HG03159 (cell line): ENCODE measurements around the gene PEF1.

Experiments used
- ATAC-seq: cut with Tn5 transposase; IDR thresholded peaks from one replicate; pipeline ENCODE4 v1.9.1; 2021; ENCODE audit warnings: mild to moderate bottlenecking, moderate library complexity; ENCODE audit not compliant: unreplicated experiment

PEF1 gene, protein sequence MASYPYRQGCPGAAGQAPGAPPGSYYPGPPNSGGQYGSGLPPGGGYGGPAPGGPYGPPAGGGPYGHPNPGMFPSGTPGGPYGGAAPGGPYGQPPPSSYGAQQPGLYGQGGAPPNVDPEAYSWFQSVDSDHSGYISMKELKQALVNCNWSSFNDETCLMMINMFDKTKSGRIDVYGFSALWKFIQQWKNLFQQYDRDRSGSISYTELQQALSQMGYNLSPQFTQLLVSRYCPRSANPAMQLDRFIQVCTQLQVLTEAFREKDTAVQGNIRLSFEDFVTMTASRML

DNA sequence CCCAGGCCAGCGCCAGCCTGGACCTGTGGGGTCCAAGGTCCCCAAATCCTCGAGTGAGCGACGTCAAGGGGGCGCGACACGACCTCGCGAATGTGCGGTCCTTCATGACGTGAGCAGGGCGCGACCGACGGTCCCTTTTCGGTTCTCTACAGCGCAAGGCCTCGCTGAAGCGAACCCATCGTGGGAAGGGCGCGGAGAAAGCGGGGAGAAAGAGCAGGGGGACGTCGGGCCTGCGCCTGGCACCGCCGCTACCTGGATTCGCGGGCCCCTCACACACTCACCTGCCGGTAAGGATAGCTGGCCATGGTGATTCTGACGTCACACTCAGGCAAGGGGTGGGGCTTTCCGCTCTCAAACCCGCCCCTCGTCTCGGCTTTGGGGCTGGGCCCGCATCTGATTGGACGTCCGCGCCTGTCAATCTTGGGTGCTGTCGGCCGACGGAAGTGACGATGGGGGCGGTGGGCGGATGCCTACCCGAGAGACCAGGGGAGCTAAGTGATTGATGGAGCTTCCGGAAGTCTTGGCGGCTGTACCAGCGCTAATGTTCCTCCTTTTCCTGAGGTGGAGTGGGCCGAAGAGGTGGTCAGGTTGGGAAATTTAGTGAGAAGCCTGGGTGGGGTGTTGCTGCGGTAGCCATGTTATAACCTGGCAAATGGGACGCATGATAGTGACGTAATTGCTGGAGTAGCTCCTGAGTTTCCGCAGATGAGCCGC, at the start of gene PEF1:
Gene PEF1, minus strand, starts transcription at position 317 of the 714 bp plus-strand sequence. Its CDS starts 12 bp downstream, at position 305.
- ATAC-seq, result peak; percentile 92

- ATAC-seq, result no peak
Observed at GRCh38 chr1:31693231-31693630, 48.6 kb upstream of the PEF1 start.

- no peak for ATAC-seq
Observed at GRCh38 chr1:31691951-31692350, 47.3 kb upstream of the PEF1 start.

GRCh38 chr1:31691446-31691845, 46.8 kb upstream of the PEF1 start:
- ATAC-seq, result no peak

- ATAC-seq, result no peak
Observed at GRCh38 chr1:31690921-31691320, 46.2 kb upstream of the PEF1 start.

DNA sequence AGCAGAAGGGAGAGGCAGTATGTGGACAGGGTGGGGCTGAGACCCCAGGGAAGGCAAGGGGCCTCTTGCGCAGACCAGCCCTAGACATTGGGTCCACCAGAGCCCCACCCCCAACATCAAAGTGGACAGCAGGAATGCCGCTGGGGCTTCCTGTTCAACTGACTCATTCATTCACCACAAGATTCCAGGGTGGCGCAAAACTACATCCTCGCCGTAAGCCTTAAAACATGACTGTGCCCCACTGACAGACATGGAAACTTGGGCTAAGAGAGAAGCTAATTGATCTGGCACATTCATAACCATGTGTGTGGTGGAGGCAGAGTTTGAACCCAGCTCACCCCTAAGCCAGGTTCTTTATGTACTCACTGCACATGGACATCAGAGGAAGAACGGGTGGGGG, 45.2 kb upstream of the PEF1 start:
- ATAC-seq, result no peak

GRCh38 chr1:31689379-31689778, 44.7 kb upstream of the PEF1 start:
- no peak for ATAC-seq

DNA sequence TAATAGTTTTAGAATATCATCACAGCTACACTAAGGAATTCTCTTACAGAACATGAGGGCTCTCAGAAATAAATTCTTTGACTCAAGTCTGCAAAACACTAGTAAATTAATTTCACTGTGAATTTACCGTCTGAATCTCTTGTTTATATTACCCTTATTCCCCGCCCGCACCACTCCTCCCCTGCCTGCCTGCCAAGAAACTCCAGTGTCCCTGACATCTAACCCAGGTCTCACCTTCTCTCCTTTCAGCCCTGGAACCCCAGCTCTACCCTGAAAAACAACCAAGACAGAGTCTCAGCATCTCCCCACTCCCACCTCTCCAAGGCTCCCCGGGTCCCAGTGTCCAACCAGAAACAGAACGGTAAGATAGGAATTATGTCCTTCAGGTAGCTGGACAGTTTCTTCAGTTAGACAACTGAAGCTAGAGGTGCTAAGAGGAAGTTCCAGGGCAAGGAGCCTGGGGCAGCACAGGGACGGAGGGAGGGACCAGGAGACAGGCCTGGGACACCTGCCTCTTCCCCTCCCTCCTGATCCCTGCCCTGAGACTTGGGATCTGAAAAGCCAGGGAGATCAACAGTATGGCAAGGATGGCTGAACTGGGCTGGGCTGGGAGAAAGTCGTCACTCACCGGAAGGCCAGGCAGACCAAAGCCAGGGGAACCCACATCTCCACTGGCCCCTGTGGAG, 43.7 kb upstream of the PEF1 start:
- no peak for ATAC-seq

GRCh38 chr1:31687601-31688000, 42.9 kb upstream of the PEF1 start:
- no peak for ATAC-seq

GRCh38 chr1:31685795-31686194, 41.1 kb upstream of the PEF1 start:
- ATAC-seq, result no peak

DNA sequence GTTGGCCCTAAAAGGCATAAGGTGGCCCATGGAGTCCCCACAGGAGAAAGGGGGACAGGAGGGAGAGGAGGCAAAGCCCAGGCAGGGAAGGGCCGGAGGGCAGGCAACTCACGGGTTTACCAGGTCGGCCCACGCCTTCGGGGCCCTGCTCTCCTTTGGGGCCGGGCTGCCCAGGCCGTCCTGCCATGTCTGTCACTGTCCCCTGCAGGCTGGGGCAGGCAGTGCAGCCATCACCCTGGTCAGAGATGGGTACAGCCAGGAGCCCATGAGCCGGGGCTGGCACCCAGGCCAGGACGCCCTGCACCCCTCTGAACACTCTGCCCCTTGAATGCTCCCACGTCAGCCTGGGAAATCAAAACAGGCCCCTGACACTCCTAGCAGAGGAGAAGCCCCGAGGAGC, 39.3 kb upstream of the PEF1 start:
- ATAC-seq, result no peak

- no peak for ATAC-seq
Observed at GRCh38 chr1:31681415-31681814, 36.7 kb upstream of the PEF1 start.

DNA sequence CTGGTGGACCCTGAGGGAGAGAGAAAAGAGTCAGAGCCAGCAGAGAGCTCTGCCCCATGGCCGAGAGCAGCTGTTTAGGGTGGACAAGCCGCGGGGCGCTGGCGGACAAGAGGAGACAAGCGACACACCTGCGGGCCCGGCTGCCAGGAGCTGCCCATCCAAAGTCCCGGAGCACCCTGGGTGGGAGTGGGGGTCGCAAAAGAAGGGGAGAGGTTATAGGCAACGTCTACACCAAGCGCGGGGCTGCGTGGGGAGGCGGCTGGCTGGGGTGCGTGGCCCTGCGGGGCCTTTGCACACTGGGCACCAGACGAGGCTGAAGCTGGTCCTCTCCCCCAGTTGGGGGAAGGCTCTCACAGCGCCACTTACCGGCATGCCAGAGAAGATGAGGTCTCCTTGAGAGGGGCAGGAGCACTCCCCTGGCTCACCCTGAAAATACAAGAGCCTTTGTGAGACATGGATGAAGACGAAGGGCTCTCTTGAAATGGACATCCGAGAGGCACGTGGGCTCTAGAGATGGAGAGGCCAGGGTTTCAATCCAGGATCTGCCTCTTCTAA, 35.1 kb upstream of the PEF1 start:
- no peak for ATAC-seq

DNA sequence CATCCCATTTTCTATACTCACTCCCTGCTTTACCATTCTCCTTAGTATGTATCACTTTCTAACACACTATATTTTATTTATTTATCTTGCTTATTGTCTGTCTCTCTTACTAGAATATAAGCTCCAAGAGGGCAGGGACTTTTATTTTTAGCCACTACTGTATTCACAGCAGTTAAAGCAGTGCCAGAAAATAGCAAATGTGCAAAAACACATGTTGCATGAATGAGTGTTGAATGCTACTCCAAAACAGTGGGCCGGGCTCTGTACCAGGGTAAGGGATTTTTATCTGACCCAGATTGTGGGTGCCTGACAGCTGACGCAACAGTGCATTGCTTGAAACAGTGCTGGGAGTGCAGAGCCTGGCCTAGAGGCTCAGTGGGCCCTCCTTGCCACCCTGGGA, 34.4 kb upstream of the PEF1 start:
- no peak for ATAC-seq

DNA sequence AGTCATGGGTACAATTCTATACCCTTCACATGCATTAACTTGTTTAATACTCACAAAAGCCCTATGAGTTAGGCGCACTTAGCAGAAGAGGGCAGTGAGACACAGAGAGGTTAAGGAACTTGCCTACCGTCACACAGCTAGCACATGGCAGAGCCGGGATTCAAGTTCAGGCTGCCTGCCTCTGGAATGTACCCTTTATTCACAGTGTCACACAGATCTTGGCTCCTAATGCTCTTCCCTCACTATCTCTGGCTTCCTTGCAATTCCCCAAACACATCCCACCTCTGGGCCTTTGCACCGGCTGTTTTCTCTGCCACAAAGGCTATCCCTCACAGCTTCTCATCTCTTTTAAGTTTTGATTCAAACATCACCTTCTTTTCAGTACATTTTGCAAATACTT, 34.0 kb upstream of the PEF1 start:
- ATAC-seq, result no peak

GRCh38 chr1:31677949-31678348, 33.3 kb upstream of the PEF1 start:
- no peak for ATAC-seq

- no peak for ATAC-seq
Observed at GRCh38 chr1:31677401-31677800, 32.7 kb upstream of the PEF1 start.

GRCh38 chr1:31675756-31676155, 31.1 kb upstream of the PEF1 start:
- no peak for ATAC-seq

GRCh38 chr1:31675161-31675560, 30.5 kb upstream of the PEF1 start:
- ATAC-seq, result no peak

DNA sequence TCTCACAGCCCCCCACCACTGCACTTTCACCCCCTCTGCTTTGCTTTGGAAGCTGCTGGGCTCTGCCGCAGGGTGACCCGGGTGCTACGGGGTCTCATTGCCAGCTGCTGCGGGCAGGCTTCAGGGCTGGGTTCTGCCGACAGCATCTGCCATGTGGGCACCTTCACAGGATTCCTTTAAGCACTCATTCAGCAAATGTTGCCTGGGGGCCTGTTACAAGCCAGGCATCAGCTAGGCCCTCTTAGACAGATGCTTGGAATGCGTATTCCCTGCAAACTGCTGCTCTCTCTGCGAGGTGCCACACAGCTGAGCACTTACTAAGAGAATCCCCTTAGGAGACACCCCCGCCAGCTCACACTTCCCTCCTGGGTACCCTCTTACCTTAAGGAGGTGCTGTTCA, 29.9 kb upstream of the PEF1 start:
- no peak for ATAC-seq

DNA sequence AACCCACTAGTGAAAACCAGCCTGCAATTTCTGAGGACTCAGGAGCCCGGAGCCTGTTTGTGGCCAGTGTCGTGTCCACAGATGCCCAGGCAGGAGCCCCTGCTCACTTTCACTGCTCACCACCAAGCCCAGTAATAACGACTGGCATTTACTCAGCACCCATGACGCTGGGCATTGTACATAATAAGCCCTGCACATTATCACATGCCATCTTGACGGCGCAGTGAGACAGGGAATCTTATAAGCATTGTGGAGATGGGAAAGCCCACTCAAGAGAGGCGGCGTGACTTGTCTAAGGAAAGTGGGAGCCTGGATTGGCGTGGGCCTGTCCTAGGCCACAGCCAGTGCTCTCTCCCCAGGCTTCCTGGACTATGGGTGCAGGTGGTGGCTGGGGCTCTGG, 28.8 kb upstream of the PEF1 start:
- no peak for ATAC-seq

DNA sequence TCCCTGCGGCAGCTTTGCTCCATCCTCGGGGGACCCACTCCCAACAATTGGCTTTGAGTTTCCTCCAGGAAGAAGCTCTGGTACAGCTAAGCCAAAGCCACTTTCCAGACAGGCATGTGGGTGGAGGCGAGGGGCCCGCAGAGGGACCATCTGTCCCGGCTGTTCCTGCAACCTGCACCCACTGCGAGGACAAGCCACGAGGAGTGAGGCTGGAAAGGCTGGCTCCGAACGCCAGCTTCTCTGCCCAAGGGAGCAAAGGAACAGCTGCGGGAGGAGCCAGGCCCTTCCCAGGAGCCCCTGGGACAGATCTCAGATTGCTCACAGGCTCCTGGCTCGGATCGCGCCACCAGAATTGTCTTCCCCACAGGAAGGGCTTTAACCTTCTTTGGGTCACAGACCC, 28.3 kb upstream of the PEF1 start:
- ATAC-seq, result no peak
